H1 (cell line): ENCODE measurements around the gene CANX. TPM values are rescaled to one million over a fixed set of nuclear protein-coding genes. Genes with fewer than 3 reads are reported as not detected.

Experiments used
- CTCF ChIA-PET: fragments of 300-600 bp; sonication (Branson Sonifier 250); formaldehyde crosslinking; loops from one replicate; lab custom pipeline; 2021; ENCODE audit not compliant: partially characterized antibody; lab: Charles Lee
- POLR2A ChIA-PET: fragments of 300-600 bp; sonication (Branson Sonifier 250); formaldehyde crosslinking; loops from one replicate; lab custom pipeline; 2021; ENCODE audit warnings: inconsistent platforms; ENCODE audit not compliant: partially characterized antibody; lab: Charles Lee
- DNase-seq, 2 experiments: peaks; one replicate each; pipeline versions ENCODE4 v3.0.0 to v3.0.0-alpha.2; 2010 to 2022; ENCODE audit warnings: low spot score in 2 of 2, low read depth in 1 of 2, mixed read lengths in 1 of 2
- FAIRE-seq: peaks from 2 replicates; lab custom pipeline; 2011; peaks lifted over from hg19 to GRCh38; lab: Jason Lieb, UNC
- H2AFZ ChIP-seq: 2 replicates; pipeline ENCODE4 v1.8.1; 2012; ENCODE audit warnings: low read length, inconsistent platforms
- H2AK5ac ChIP-seq: 2 replicates; pipeline ENCODE4 v1.6.1; 2013; ENCODE audit warnings: low read depth, low read length
- H2BK120ac ChIP-seq: replicated peaks from 2 replicates; pipeline ENCODE3; 2013; ENCODE audit warnings: low read depth, low read length, inconsistent platforms
- H2BK12ac ChIP-seq: 2 replicates; pipeline ENCODE4 v1.6.1; 2013; ENCODE audit warnings: low read depth, low read length
- H2BK15ac ChIP-seq: 2 replicates; pipeline ENCODE4 v1.6.1; 2013; ENCODE audit warnings: low read length
- H2BK20ac ChIP-seq: 2 replicates; pipeline ENCODE4 v1.6.1; 2013; ENCODE audit warnings: low read length
- H2BK5ac ChIP-seq: 2 replicates; pipeline ENCODE4 v1.6.1; 2013; ENCODE audit warnings: low read depth, low read length
- H3K14ac ChIP-seq: 2 replicates; pipeline ENCODE4 v1.6.1; 2013; ENCODE audit warnings: inconsistent platforms; ENCODE audit not compliant: insufficient read length
- H3K18ac ChIP-seq: 2 replicates; pipeline ENCODE4 v1.6.1; 2013; ENCODE audit warnings: low read length; ENCODE audit errors: extremely low read depth
- H3K23ac ChIP-seq: 2 replicates; pipeline ENCODE4 v1.6.1; 2013; ENCODE audit warnings: inconsistent platforms; ENCODE audit not compliant: insufficient read length
- H3K23me2 ChIP-seq: 2 replicates; pipeline ENCODE4 v1.6.1; 2013; ENCODE audit warnings: low read depth, low read length
- H3K27ac ChIP-seq: 2 replicates; pipeline ENCODE4 v1.6.1; 2011; ENCODE audit warnings: low read depth, low read length, inconsistent platforms
- H3K27me3 ChIP-seq, 4 experiments: replicated peaks in 1 of 4; 1 replicate in 1 of 4; 2 replicates in 3 of 4; pipeline versions ENCODE4 v1.6.1 to v1.8.1; 2011 to 2013; ENCODE audit warnings: low read length in 3 of 4, mild to moderate bottlenecking in 3 of 4, inconsistent platforms in 2 of 4, mixed read lengths in 2 of 4, moderate library complexity in 1 of 4; ENCODE audit not compliant: control insufficient read depth in 3 of 4, insufficient read depth in 3 of 4; ENCODE audit errors: extremely low read depth in 1 of 4
- H3K36me3 ChIP-seq, 4 experiments: 2 replicates each; pipeline versions ENCODE4 v1.6.1 to v1.8.1; 2011 to 2013; ENCODE audit warnings: mild to moderate bottlenecking in 4 of 4, low read length in 3 of 4, moderate library complexity in 2 of 4, control low read depth in 1 of 4, inconsistent platforms in 1 of 4; ENCODE audit not compliant: insufficient read depth in 4 of 4, control insufficient read depth in 2 of 4
- H3K4ac ChIP-seq: replicated peaks from 2 replicates; pipeline ENCODE3; 2013; ENCODE audit warnings: low read length, low read depth, mixed read lengths, inconsistent platforms; ENCODE audit not compliant: insufficient read length
- H3K4me1 ChIP-seq, 4 experiments: replicated peaks in 1 of 4; 1 replicate in 1 of 4; 2 replicates in 3 of 4; pipeline versions ENCODE4 v1.6.1 to v1.8.1; 2011 to 2013; ENCODE audit warnings: low read length in 3 of 4, inconsistent platforms in 2 of 4, mixed read lengths in 1 of 4; ENCODE audit not compliant: insufficient read depth in 4 of 4, control insufficient read depth in 3 of 4
- H3K4me2 ChIP-seq, 2 experiments: 2 replicates each; pipeline versions ENCODE4 v1.6.1 to v1.8.1; 2011 to 2013; ENCODE audit warnings: low read depth in 2 of 2, low read length in 2 of 2, control low read depth in 1 of 2, inconsistent platforms in 1 of 2, mild to moderate bottlenecking in 1 of 2; ENCODE audit not compliant: insufficient read depth in 1 of 2
- H3K4me3 ChIP-seq, 4 experiments: fragments of 200-600, 300-600 bp in 1 of 4; sonication (generic), shearing (Covaris generic), sonication (Bioruptor Twin) in 1 of 4; 2 replicates each; pipeline versions ENCODE4 v1.5.1 to v1.8.1; 2011 to 2016; ENCODE audit warnings: low read length in 4 of 4, low read depth in 3 of 4, control low read depth in 2 of 4, inconsistent platforms in 2 of 4, mild to moderate bottlenecking in 2 of 4, mixed read lengths in 1 of 4, moderate library complexity in 1 of 4; ENCODE audit not compliant: insufficient read depth in 2 of 4; ENCODE audit errors: extremely low read depth in 1 of 4
- H3K56ac ChIP-seq: replicated peaks from 2 replicates; pipeline ENCODE3; 2013; ENCODE audit warnings: low read depth, mild to moderate bottlenecking, mixed read lengths, low read length, inconsistent platforms; ENCODE audit not compliant: insufficient read length
- H3K79me1 ChIP-seq: 2 replicates; pipeline ENCODE4 v1.6.1; 2013; ENCODE audit warnings: low read depth, low read length, control low read depth
- H3K79me2 ChIP-seq, 2 experiments: 2 replicates each; pipeline versions ENCODE4 v1.6.1 to v1.8.1; 2012 to 2013; ENCODE audit warnings: low read length in 2 of 2, mild to moderate bottlenecking in 2 of 2, inconsistent platforms in 1 of 2; ENCODE audit not compliant: insufficient read depth in 2 of 2, control insufficient read depth in 1 of 2
- H3K9ac ChIP-seq, 4 experiments: replicated peaks in 1 of 4; 1 replicate in 1 of 4; 2 replicates in 3 of 4; pipeline versions ENCODE4 v1.6.1 to v1.8.1; 2011 to 2013; ENCODE audit warnings: low read depth in 3 of 4, low read length in 3 of 4, control low read depth in 2 of 4, mild to moderate bottlenecking in 2 of 4, moderate library complexity in 2 of 4, inconsistent platforms in 1 of 4; ENCODE audit errors: extremely low read depth in 1 of 4
- H3K9me3 ChIP-seq, 2 experiments: 2 replicates each; pipeline versions ENCODE4 v1.6.1 to v1.8.1; 2012 to 2013; ENCODE audit warnings: mild to moderate bottlenecking in 2 of 2, moderate library complexity in 2 of 2, control low read depth in 1 of 2, inconsistent platforms in 1 of 2, low read depth in 1 of 2, low read length in 1 of 2, mixed read lengths in 1 of 2; ENCODE audit not compliant: insufficient read depth in 2 of 2
- H4K20me1 ChIP-seq, 2 experiments: replicated peaks in 1 of 2; 2 replicates each; pipeline versions ENCODE3 to v1.8.1; 2011 to 2013; ENCODE audit warnings: inconsistent platforms in 2 of 2, low read length in 2 of 2, mild to moderate bottlenecking in 1 of 2; ENCODE audit not compliant: insufficient read depth in 2 of 2, control insufficient read depth in 1 of 2
- H4K5ac ChIP-seq: 2 replicates; pipeline ENCODE4 v1.6.1; 2013; ENCODE audit warnings: low read length, low read depth, mixed read lengths, inconsistent platforms; ENCODE audit not compliant: insufficient read length
- H4K8ac ChIP-seq: 2 replicates; pipeline ENCODE4 v1.8.0; 2013; ENCODE audit warnings: mild to moderate bottlenecking, moderate library complexity, low read length, inconsistent platforms; ENCODE audit not compliant: insufficient read depth; ENCODE audit errors: extremely low read depth
- H4K91ac ChIP-seq: replicated peaks from 2 replicates; pipeline ENCODE3; 2013; ENCODE audit warnings: low read length, mixed read lengths, inconsistent platforms; ENCODE audit not compliant: insufficient read length
- WGBS, 2 experiments: shearing (Covaris generic) in 1 of 2; methylation state at CpG; one replicate each; pipeline versions ENCODE4 v1.1.6 to v1.1.7; 2013 to 2015; ENCODE audit warnings: low lambda C conversion rate in 2 of 2, mixed read lengths in 2 of 2, inconsistent platforms in 1 of 2, low coverage in 1 of 2, missing lambda C conversion rate in 1 of 2; ENCODE audit not compliant: insufficient replicate concordance in 2 of 2, insufficient coverage in 1 of 2, insufficient read length in 1 of 2; ENCODE audit errors: extremely low coverage in 1 of 2, missing lambda C conversion rate in 1 of 2; 5-methylcytosine and 5-hydroxymethylcytosine counted together
- polyA plus RNA-seq, 7 experiments: library from polyadenylated mRNA; depleted of rRNA in 3 of 7; stranded (reverse) in 5 of 7; unstranded in 2 of 7; fragments of >200 nt in 5 of 7; fragments of 200-250 nt in 2 of 7; gene quantifications; 1 replicate in 5 of 7; 2 replicates in 1 of 7; 4 replicates in 1 of 7; pipeline versions ENCODE4 v1.2.1 to v1.2.3, GENCODE V29; 2011 to 2013; ENCODE audit warnings: missing spikeins in 2 of 7, mixed read lengths in 2 of 7
- total RNA-seq: library from RNA; stranded (reverse); fragmentation: NEBNext Ultra II Directional; extraction: Animal tissue kit (Norgen Biotek cat#: 25700); gene quantifications from 2 replicates; pipeline ENCODE4 v1.2.1, GENCODE V29; 2021

Gene CANX
- total and polyA plus RNA-seq, 2 of the 8 experiments (the other 6 are each of a cell fraction or from before 2014, with no cell fraction given), result 136 to 691 TPM

DNA sequence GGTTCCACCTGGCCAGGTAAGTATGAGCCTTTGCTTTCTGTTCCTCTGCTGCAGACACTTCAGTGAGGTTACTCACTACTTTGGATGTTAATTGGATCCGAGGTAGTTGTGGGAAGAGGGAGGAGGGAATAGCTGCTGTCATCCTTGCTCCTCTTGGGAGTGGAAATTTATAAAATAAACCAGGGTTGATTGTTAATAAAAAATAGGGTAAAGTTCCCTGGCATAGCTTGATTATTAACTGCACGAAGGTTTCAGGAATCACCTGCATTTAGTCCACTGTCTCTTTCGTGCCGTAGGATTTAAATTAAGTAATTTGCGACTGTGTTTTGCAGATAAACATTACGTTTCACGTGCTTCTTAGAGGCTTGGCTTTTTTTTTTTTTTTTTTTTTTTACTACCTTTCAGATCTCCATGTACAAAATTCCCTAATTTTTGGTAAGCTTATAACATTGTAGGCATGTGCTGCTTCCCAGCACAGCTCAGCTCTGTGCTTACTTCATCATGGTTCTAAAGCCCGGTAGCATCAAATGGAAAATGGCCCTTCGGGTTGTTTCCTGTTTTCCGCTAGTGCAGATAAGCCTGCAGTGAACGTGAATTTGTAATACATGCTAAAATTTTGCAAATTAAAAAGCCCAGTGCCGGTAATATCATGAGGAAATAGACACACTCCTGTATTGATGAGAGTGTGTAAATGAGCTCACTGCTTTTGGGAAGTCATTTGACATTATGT lies 68.1 kb downstream of the CANX start:
- Histone ChIP-seq H3K27ac (no peak overlapping the region), H4K8ac (no peak overlapping the region), H3K9me3 (no peaks in the 10 kb centered on the region), H3K4me1 (peaks cover 3 to 21% (median 4%) of the 10 kb centered on the region in 4 experiments), H3K4me3 (no peak overlapping the region), H4K91ac (no peak overlapping the region), H2BK15ac (no peak overlapping the region), H3K27me3 (no peaks in the 10 kb centered on the region), H3K4ac (no peak overlapping the region), H3K9ac (no peak overlapping the region), H4K20me1 (peaks cover 18 to 24% of the 10 kb centered on the region in 2 experiments), H3K79me1 (peaks cover 12% of the 10 kb centered on the region), H2AFZ (no peak overlapping the region), H3K18ac (no peak overlapping the region), H2BK20ac (no peak overlapping the region), H3K23me2 (no peaks in the 10 kb centered on the region), H2AK5ac (no peak overlapping the region), H2BK120ac (no peak overlapping the region), H4K5ac (no peak overlapping the region), H3K56ac (no peak overlapping the region), H3K14ac (no peak overlapping the region), H2BK12ac (no peak overlapping the region), H3K4me2 (no peak overlapping the region), H3K23ac (no peak overlapping the region), H3K36me3 (peaks cover 20 to 54% (median 34%) of the 10 kb centered on the region in 4 experiments), H3K79me2 (peaks cover 0 to 48% of the 10 kb centered on the region in 2 experiments; a peak in 2 of 4 replicates), H2BK5ac (no peak overlapping the region)
- no peak for DNase-seq
- POLR2A ChIA-PET, result interaction anchor here (1.0 to 2.5 kb wide), 3 partner anchors 11 to 148 kb away, joined by 3 to 10 read pairs (median 5); no protein-coding TSS in a partner anchor
- CTCF ChIA-PET, result interaction anchor here (0.6 to 6.0 kb wide), 9 partner anchors 12 to 464 kb away, joined by 3 to 53 read pairs (median 4); partner anchors contain the start of gene LTC4S
- no peak for FAIRE-seq
- WGBS, 2 experiments, result 79% methylated on average over 9 of the region's 12 CpGs; no CpG with 5 or more reads in 1 of the 2 experiments
